HepG2 (cell line): ENCODE results near the gene PSMB2. TPM values are rescaled to one million over a fixed set of nuclear protein-coding genes. Genes with fewer than 3 reads are reported as not detected.

Source experiments
- ATAC-seq: fragments of 200-7000 bp; cut with Tn5 transposase; 3 replicates; pipeline ENCODE4 v1.9.1; 2020; ENCODE audit warnings: mild to moderate bottlenecking, moderate library complexity
- BruUV-seq: library from RNA; stranded (reverse); fragments of 400-500 nt; replicated peaks from 2 replicates; lab custom pipeline; 2021; lab: Mats Ljungman, UMichigan
- CTCF ChIA-PET: fragments of 300-600 bp; formaldehyde crosslinking; extraction: SDS; loops from one replicate; lab custom pipeline; 2021; ENCODE audit warnings: low total read pairs, inconsistent platforms, low intra/inter-chr PET ratio; lab: Yijun Ruan, JAX
- POLR2A ChIA-PET: fragments of 350-600 bp; sonication (Branson Sonifier 250); formaldehyde crosslinking; loops from one replicate; lab custom pipeline; 2020; ENCODE audit warnings: antibody characterized with exemption, inconsistent platforms; lab: Yijun Ruan, JAX
- DNase-seq: peaks from one replicate; pipeline ENCODE4 v3.0.0-alpha.2; 2015; ENCODE audit warnings: low spot score
- FAIRE-seq: peaks from 3 replicates; lab custom pipeline; 2011; peaks lifted over from hg19 to GRCh38; lab: Jason Lieb, UNC
- H2AFZ ChIP-seq: one replicate; pipeline ENCODE4 v1.6.1; 2011; ENCODE audit warnings: low read length, inconsistent platforms
- H3K27ac ChIP-seq: fragments of 300-600 bp; 3 replicates; pipeline ENCODE4 v1.8.0; 2011; ENCODE audit warnings: mixed run types, mild to moderate bottlenecking, mixed read lengths, low read length, inconsistent platforms; ENCODE audit not compliant: insufficient read depth; ENCODE audit errors: extremely low read length
- H3K27me3 ChIP-seq, 2 experiments: fragments of 200-600 bp in 1 of 2; 2 replicates in 1 of 2; 3 replicates in 1 of 2; pipeline versions ENCODE4 v1.6.0 to v1.8.0; 2011; ENCODE audit warnings: low read length in 2 of 2, mild to moderate bottlenecking in 2 of 2, moderate library complexity in 2 of 2, inconsistent platforms in 1 of 2; ENCODE audit not compliant: insufficient read depth in 2 of 2, control insufficient read depth in 1 of 2
- H3K36me3 ChIP-seq, 2 experiments: fragments of 200-600 bp in 1 of 2; replicated peaks in 1 of 2; 2 replicates in 1 of 2; 3 replicates in 1 of 2; pipeline versions ENCODE4 v1.5.1 to v1.8.0; 2011; ENCODE audit warnings: low read length in 2 of 2, inconsistent platforms in 1 of 2; ENCODE audit not compliant: insufficient read depth in 2 of 2, control insufficient read depth in 1 of 2
- H3K4me1 ChIP-seq: 2 replicates; pipeline ENCODE4 v1.5.1; 2012; ENCODE audit warnings: low read length, inconsistent platforms; ENCODE audit not compliant: insufficient read depth
- H3K4me2 ChIP-seq: 2 replicates; pipeline ENCODE4 v1.6.0; 2011; ENCODE audit warnings: low read depth, low read length, inconsistent platforms
- H3K4me3 ChIP-seq, 3 experiments: fragments of 200-600 bp in 1 of 3; sonication (generic), shearing (Covaris generic) in 1 of 3; replicated peaks in 1 of 3; 2 replicates each; pipeline ENCODE4 v1.5.1; 2011 to 2016; ENCODE audit warnings: low read length in 3 of 3, inconsistent platforms in 2 of 3, low read depth in 2 of 3, mild to moderate bottlenecking in 2 of 3, control low read depth in 1 of 3, mixed read lengths in 1 of 3; ENCODE audit not compliant: insufficient read depth in 1 of 3
- H3K79me2 ChIP-seq: one replicate; pipeline ENCODE4 v1.6.1; 2011; ENCODE audit warnings: low read length, inconsistent platforms; ENCODE audit not compliant: insufficient read depth
- H3K9ac ChIP-seq: 2 replicates; pipeline ENCODE4 v1.6.0; 2011; ENCODE audit warnings: mild to moderate bottlenecking, low read depth, low read length, inconsistent platforms; ENCODE audit not compliant: insufficient read depth
- H3K9me3 ChIP-seq: 2 replicates; pipeline ENCODE4 v1.5.1; 2012; ENCODE audit warnings: mild to moderate bottlenecking, low read length
- H4K20me1 ChIP-seq: 2 replicates; pipeline ENCODE4 v1.6.0; 2011; ENCODE audit warnings: inconsistent platforms, mild to moderate bottlenecking, low read length, moderate library complexity; ENCODE audit not compliant: insufficient read depth
- CBX1 ChIP-seq: IDR thresholded peaks from one replicate; pipeline ENCODE4 v1.6.1; 2016; ENCODE audit warnings: antibody characterized with exemption, low read depth
- MYC ChIP-seq: sonication (generic); formaldehyde crosslinking; IDR thresholded peaks from 2 replicates; pipeline ENCODE4 v1.9.0; 2021; ENCODE audit warnings: missing genetic modification reagents, borderline replicate concordance
- ZFP36L1 ChIP-seq: sonication (generic); formaldehyde crosslinking; IDR thresholded peaks from 2 replicates; pipeline ENCODE4 v1.8.0; 2022; ENCODE audit warnings: mild to moderate bottlenecking, missing genetic modification reagents, moderate library complexity
- ZNF264 ChIP-seq: sonication (generic); formaldehyde crosslinking; IDR thresholded peaks from 2 replicates; pipeline ENCODE4 v1.4.0; 2020; ENCODE audit warnings: missing genetic modification reagents
- ZNF768 ChIP-seq: sonication (generic); formaldehyde crosslinking; IDR thresholded peaks from 2 replicates; pipeline ENCODE4 v1.4.0; 2020; ENCODE audit warnings: missing genetic modification reagents
- ZNF883 ChIP-seq: sonication (generic); formaldehyde crosslinking; IDR thresholded peaks from 2 replicates; pipeline ENCODE4 v1.5.1; 2020; ENCODE audit warnings: mild to moderate bottlenecking, missing genetic modification reagents; ENCODE audit errors: not compliant biosample characterization
- WGBS: methylation state at CpG from one replicate; pipeline ENCODE4 v1.1.6; 2017; ENCODE audit warnings: low lambda C conversion rate; 5-methylcytosine and 5-hydroxymethylcytosine counted together
- in situ Hi-C: cut with HindIII; loops from 2 replicates; pipeline ENCODE4 v1.10.0; 2017; ENCODE audit warnings: low pct_unique_long_range_greater_than_20kb; ENCODE audit not compliant: extremely low pct_ligation_motif_present
- intact Hi-C: fragments of 100-400 bp; cut with micrococcal nuclease; formaldehyde crosslinking; loops from one replicate; pipeline ENCODE4 v1.10.0; 2022; ENCODE audit not compliant: unreplicated experiment
- polyA plus RNA-seq, 8 experiments: library from polyadenylated mRNA; depleted of rRNA in 3 of 8; stranded (reverse) in 7 of 8; unstranded in 1 of 8; fragments of >200 nt; fragmentation: Illumina TruSeq in 4 of 8; extraction: Trizol in 4 of 8; gene quantifications; 2 replicates each; pipeline versions ENCODE4 v1.2.1 to v1.2.3, GENCODE V29; 2011 to 2016; ENCODE audit warnings: low read depth in 4 of 8, missing spikeins in 1 of 8, mixed read lengths in 1 of 8; ENCODE audit not compliant: insufficient read depth in 1 of 8
- total RNA-seq, 5 experiments: library from RNA; depleted of rRNA; stranded (reverse); fragments of >200 nt; fragmentation: Illumina TruSeq; extraction: Trizol; gene quantifications; 2 replicates each; pipeline ENCODE4 v1.2.3, GENCODE V29; 2016; ENCODE audit warnings: low read depth in 1 of 5
- TF ChIP-seq, protein P1 (sequence below): sonication (generic); formaldehyde crosslinking; IDR thresholded peaks from 2 replicates; pipeline ENCODE4 v1.5.1; 2020; ENCODE audit warnings: missing genetic modification reagents, mild to moderate bottlenecking, borderline replicate concordance
- TF ChIP-seq, protein P2 (sequence below): sonication (generic); formaldehyde crosslinking; IDR thresholded peaks from 2 replicates; pipeline ENCODE4 v1.8.1; 2022; ENCODE audit warnings: mild to moderate bottlenecking, missing genetic modification reagents
- TF ChIP-seq, protein P3 (sequence below): sonication (generic); formaldehyde crosslinking; IDR thresholded peaks from 2 replicates; pipeline ENCODE4 v1.5.0; 2020; ENCODE audit warnings: missing genetic modification reagents

Gene PSMB2
- total and polyA plus RNA-seq, 2 of the 13 experiments (the other 11 are each of a cell fraction or from before 2014, with no cell fraction given) = 60.6 to 62.2 TPM

DNA sequence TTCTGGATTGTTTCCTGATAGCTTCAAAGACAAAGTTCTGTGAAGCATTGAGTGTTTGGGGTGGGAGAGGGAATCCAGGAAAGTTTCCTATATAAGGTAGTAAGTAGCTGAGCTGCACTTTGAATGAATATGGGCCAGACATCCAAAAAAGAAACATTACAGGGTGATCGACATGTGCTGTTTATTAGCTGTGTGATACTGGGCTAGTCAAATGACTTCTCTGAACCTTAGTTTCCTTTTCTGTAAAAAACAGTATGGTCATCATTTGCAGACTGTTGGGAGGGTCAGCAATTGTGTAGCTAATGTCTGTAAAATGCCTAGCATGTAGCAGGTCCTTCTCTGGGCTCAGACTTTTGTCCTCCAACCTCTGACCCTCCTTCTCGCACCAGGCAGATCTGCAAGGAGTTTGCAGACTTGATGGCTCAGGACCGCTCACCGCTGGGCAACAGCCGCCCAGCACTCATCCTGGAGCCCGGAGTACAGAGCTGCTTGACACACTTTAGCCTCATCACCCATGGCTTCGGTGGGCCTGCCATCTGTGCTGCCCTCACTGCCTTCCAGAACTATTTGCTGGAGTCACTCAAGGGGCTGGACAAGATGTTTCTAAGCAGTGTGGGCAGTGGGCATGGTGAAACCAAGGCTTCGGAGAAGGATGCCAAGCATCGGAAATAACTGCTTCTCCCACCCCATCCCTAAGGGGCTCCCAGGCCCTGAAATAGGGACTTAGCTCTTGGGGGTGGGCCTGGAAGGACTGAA is 47.1 kb downstream of the PSMB2 start:
- WGBS = 97% methylated on average over 6 of the region's 9 CpGs
- intact Hi-C loops = no loop called here
- Histone ChIP-seq H3K4me3 (no peak overlapping the region), H3K9ac (no peak overlapping the region), H2AFZ (no peak overlapping the region), H3K79me2 (no peaks in the 10 kb centered on the region), H4K20me1 (no peaks in the 10 kb centered on the region), H3K4me1 (peaks cover 15% of the 10 kb centered on the region), H3K4me2 (no peak overlapping the region), H3K27me3 (no peaks in the 10 kb centered on the region), H3K36me3 (peaks cover 0 to 6% of the 10 kb centered on the region in 2 experiments; a peak in 1 of 5 replicates), H3K9me3 (no peaks in the 10 kb centered on the region), H3K27ac (no peak overlapping the region)
- no TSS peak for BruUV-seq
- FAIRE-seq (no peak), DNase-seq (no peak), ATAC-seq (no peak; the same call in 2 of the 3 replicates)
- TF ChIP-seq ZNF768 (CRISPR knock-in tag) (peak; percentile 24), ZNF264 (CRISPR knock-in tag) (no peak), CBX1 (no peak), ZNF883 (CRISPR knock-in tag) (no peak), ZFP36L1 (no peak), MYC (no peak)
- TF ChIP-seq, protein P1, sequence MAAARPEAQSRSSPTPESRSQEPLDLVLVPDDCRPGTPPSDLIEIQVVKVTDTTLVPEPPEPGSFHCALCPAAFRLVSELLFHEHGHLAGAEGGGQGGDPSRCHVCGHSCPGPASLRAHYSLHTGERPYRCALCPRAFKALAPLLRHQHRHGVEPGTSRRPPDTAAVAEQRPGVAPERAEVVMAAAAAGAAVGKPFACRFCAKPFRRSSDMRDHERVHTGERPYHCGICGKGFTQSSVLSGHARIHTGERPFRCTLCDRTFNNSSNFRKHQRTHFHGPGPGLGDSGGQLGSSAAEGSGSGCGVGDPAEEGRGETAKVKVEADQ = no peak
- TF ChIP-seq, protein P2, sequence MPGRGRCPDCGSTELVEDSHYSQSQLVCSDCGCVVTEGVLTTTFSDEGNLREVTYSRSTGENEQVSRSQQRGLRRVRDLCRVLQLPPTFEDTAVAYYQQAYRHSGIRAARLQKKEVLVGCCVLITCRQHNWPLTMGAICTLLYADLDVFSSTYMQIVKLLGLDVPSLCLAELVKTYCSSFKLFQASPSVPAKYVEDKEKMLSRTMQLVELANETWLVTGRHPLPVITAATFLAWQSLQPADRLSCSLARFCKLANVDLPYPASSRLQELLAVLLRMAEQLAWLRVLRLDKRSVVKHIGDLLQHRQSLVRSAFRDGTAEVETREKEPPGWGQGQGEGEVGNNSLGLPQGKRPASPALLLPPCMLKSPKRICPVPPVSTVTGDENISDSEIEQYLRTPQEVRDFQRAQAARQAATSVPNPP (CRISPR knock-in tag) = no peak
- TF ChIP-seq, protein P3, sequence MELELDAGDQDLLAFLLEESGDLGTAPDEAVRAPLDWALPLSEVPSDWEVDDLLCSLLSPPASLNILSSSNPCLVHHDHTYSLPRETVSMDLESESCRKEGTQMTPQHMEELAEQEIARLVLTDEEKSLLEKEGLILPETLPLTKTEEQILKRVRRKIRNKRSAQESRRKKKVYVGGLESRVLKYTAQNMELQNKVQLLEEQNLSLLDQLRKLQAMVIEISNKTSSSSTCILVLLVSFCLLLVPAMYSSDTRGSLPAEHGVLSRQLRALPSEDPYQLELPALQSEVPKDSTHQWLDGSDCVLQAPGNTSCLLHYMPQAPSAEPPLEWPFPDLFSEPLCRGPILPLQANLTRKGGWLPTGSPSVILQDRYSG (CRISPR knock-in tag) = no peak
- ChIA-PET POLR2A (interaction anchor here (1.4 kb wide), 1 partner anchor 18 kb away, joined by 3 read pairs; no protein-coding TSS in a partner anchor), CTCF (no interaction called here)
- in situ Hi-C loops = no loop called here
